Measurements from ENCODE around the gene TMEM244.
"Not testable (repeated sequence)": the region's sequence is repeated elsewhere in the genome, so short reads cannot be mapped to it uniquely, and the experiment has no call there.

TMEM244 gene

DNA sequence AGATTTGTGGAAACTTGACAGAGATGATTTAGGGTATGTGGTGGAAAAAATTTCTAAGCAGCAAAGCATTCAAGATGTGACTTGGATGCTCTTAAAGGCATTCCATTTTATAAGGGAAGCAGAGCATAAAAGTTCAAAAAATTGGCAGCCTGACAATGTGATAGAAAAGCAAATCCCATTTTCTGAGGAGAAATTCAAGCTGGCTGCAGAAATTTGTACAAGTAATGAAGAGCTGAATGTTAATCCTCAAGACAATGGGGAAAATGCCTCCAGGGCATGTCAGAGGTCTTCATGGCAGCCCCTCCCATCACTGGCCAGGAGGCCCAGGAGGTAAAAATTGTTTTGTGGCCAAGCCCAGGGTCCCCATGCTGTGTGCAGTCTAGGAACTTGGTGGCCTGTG lies 58.2 kb downstream of the TMEM244 start:
- not testable (repeated sequence) for DNase-seq

DNA sequence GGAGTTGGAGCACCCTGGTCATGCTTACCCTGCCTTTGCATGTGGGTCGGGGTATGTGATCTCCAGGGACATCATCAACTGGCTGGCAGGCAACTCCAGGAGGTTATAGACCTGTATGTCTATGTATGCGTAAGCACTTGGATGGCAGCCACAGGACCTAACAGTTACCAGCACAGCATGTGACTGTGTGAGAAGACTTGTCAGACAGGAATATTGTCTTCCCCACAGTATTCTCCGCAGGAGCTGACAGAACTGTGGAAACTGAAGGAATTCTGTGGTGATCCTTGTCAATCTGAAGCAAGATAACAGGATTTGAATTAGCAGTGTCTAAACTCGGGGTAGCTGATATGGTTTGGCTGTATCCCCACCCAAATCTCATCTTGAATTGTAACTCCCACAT lies 59.2 kb downstream of the TMEM244 start:
- DNase-seq: no peak

- DNase-seq: no peak
Measured at GRCh38 chr6:129795261-129795660, 65.9 kb downstream of the TMEM244 start.

DNA sequence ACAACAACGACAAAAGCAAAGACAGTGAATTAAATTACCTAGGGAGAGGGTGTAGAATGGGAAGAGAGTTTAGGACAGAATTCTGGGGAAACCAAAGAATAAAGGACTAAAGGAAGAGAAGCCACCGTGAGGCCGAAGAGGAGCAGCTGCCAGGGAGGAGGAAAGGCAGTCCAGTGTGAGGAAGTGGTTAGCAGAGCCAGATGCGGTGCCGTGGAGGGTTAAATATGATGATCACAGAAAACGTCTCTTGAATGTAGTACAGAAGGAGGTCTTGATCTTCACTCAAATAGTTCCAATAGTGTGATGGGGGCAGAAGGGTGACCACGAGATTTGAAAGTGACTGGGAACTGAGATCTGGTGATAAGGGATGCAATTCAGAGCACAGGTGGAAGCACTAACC lies 67.7 kb downstream of the TMEM244 start:
- DNase-seq: no peak

GRCh38 chr6:129792049-129792448 lies 69.1 kb downstream of the TMEM244 start:
- no peak for DNase-seq

DNA sequence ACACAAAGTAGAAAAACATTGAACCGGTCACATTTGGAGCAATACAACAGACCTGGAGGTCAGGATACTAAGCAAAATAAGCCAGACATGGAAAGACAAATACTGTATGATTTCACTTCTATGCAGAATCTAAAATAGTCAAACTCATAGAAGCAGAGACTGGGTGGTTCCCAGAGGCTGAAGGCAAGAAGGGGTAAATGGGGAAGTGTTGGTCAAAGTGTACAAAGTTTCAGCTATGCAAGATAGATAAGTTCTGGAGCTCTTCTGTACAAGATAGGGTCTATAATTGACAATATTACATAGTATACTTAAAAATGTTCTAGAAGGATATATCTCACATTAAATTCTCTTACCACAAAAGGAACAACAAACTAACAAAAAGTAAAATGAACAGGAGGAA lies 70.3 kb downstream of the TMEM244 start:
- no peak for DNase-seq

DNA sequence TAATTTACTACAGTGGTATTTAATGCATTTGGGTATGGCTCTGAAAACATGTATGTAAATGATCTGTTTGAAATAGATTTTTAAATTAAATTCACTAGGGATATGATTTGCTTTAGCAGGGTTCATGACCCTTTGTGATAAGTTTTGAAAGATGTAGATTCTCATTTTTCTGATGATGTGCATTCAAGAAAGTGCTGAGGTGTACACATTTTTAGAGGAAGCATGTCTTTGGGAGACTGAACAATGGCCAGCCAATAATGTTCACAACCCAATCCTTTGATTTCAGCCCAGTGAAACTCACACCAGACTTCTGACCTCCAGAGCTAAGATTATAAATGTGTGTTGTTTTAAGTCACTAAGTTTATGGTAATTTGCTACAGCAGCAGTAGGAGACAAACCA lies 71.1 kb downstream of the TMEM244 start:
- DNase-seq: no peak

GRCh38 chr6:129787816-129788215 lies 73.3 kb downstream of the TMEM244 start:
- DNase-seq: no peak

- DNase-seq: no peak
Measured at GRCh38 chr6:129786548-129786947, 74.6 kb downstream of the TMEM244 start.

- no peak for DNase-seq
Measured at GRCh38 chr6:129785756-129786135, 75.4 kb downstream of the TMEM244 start.

GRCh38 chr6:129785047-129785755 lies 75.9 kb downstream of the TMEM244 start:
- DNase-seq: no peak

All from NCI-H1105 treated with DMSO at 0.1 percent for 48 hours (cell line).